HG02981 (cell line): ENCODE data around the gene HOXA11.

Experiments used
- ATAC-seq: cut with Tn5 transposase; IDR thresholded peaks from one replicate; pipeline ENCODE4 v1.9.1; 2021; ENCODE audit warnings: mild to moderate bottlenecking, moderate library complexity; ENCODE audit not compliant: unreplicated experiment

The HOXA11 gene

DNA sequence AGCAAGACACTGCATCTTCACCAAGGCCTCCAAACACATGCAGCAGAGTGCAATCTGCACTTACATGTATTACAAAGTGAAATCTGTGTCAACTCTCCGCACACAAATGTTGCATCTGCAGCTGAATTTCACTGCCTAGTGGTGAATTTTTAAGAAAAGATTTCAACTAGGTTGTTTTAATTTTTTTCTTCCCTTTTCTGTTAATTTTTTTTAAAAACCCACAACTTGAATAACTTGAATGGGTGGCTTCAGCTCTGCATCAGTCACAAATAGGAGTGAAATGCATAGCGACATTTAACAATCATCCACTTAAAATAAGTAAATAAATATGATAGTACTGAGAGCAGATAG is 8.9 kb upstream of the HOXA11 start:
- ATAC-seq, result no peak

DNA sequence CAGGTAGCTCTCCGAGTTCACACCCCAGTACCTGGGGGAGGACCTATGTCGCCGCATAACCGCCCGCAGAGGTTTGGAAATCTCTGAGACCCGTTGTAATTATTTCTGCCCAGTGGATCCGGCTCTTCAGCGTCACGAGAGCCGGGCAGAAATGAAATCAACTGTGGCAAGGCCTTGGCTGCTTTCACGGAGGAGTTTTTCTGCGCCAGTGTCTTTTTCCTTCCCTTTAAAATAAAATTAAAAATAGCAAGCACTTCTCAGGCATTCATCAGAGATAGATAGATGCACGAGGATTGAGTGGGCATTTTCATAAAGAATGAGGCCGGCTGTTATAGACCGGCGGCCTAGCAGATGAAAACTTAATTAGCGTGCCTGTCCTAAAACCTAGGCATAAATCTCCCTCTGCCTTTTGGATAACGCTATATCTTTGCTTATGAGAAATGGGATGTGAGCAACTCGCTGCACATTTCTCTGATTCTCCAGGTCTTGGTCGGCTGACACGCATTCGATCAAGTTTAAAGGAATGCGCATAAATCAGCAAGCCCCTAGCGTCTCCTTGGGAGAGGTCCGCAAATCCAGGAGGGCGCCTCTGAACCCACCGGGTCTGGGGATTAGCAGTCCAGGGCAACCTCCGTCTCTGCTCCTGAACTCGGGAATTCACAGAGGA is 8.4 kb upstream of the HOXA11 start:
- ATAC-seq, result no peak

DNA sequence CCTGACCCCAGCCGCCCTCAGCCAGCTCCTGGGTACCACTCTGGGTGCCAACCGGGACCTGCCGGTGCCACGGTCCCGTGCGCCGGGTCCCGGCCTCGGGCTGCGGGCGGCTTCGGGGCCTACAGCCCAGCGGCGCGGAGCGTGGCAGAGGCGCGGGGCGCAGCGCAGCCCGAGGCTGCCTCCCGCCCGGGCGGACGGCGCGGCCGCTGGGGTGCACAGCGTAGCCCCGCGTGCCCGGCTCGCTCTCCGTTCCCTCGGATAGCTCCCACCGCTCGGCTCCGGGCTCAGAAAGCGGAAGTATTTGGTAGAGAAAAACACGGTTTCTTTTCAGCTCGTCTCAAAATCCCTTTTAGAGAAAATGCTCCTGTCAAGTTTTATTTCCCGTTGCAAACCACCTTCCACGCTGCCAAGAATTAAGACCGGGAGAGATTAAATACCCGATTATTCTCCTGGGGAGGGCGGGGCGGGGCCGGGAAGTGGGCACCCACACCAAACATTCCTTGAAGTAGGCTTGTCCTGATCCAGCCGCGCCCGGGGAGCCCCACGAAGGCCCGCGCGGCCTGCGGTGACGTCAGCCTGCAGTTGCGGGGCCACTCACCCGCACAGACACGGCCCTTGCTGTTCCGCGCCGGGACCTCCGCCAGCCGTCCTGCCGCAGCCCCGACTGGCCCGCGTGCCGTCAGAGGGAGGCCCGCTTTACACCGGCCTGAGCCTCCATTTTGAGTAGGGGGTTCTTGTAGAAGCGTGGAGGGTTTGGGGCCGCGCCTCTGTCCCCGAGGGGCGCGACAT is 7.7 kb upstream of the HOXA11 start:
- no peak for ATAC-seq

DNA sequence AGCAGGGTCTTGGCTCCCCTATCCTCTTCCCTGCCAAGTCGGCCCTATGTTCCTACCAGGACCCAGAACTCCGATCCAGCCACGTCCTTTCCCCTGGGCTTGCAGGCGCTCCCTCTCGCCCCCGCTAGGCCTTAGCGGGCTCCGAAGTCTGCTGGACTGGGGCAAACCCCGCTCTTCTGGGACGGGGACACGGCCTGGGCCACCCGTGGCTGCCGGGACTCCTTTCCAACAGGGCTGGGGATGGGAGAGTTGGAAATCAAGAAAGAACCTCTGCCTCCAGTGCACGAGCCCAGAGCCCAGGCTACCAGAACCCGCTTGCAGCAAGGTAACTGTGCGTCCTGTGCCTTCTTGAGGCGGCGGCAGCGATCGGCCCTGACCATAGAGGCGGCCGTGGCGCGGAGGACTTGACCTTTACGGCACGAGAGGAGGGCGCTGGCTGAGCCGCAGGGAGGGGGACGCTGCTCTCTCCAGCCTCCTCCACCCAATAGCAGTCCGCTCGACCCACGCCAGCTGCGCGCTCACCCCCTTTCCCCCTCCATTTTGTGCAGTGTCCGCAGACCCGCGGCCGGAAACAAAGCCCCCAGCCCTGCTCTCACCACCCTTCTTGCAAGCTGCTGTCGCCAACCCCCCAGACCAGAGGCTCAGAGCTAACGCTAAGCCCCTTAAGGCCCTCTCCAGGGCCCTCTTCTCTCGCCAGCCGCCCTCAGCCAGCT is 7.0 kb upstream of the HOXA11 start:
- ATAC-seq, result no peak

DNA sequence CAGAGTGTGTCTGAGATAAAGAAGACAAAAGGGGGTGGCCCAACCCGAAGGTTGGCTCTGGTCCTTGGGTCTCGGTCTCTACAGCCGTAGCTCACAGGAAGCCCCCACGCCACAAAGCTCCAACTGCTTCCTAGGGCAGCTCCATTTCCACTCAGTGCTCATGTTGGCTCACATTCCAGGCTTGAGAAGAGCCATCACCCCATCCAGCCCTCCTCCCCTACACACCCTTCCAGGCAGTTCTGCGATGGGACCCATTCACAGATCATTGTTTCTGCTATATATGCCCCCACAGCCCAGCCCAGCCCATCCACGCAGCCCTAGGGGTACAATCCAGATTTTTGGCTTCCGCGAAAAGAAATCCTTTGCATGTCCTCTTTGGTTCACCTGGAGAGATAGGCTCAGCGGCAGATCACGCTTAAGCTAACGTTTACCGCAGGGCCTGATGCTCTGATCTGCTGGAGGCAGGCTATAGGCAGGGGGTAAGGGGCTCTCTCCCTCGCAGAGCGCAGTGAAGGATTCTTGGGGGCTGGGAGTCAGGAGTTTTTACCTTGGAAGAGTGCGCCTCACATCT is 6.2 kb upstream of the HOXA11 start:
- ATAC-seq, result no peak

DNA sequence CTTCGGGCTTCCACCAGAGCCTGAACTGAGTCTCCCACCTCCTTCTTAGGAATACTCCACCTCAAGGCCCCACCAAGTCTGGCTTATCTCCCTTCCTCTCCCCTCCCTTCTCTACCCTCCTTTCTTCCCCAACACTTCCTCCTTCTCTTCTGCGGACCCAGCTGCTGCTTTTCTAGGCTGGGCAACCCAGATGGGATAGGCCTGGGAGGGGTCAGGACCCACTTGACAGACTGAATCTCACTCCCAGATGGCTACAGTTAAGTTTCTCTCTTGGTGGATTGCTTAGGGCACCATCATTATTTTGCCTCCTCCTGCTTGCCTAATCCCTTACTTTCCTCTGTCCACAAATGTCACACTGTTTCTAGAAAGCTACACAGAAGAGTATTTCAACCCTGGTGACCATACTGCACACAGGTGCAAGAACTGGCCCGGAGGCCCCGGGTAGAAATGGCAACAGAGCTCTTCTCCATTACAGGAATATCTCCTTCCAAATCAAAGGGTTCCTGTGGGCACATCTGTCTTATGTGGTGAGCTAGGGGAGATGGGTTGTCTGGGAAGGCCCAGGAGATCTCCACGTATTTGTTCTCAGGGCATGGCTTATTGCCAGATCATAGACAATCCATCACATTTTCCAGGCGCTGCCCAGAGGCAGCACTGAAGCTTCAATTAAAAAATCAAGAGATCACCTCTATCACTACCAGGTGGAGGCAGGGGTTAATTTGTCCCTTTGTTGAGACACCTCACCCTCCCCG is 5.1 kb upstream of the HOXA11 start:
- ATAC-seq, result no peak

DNA sequence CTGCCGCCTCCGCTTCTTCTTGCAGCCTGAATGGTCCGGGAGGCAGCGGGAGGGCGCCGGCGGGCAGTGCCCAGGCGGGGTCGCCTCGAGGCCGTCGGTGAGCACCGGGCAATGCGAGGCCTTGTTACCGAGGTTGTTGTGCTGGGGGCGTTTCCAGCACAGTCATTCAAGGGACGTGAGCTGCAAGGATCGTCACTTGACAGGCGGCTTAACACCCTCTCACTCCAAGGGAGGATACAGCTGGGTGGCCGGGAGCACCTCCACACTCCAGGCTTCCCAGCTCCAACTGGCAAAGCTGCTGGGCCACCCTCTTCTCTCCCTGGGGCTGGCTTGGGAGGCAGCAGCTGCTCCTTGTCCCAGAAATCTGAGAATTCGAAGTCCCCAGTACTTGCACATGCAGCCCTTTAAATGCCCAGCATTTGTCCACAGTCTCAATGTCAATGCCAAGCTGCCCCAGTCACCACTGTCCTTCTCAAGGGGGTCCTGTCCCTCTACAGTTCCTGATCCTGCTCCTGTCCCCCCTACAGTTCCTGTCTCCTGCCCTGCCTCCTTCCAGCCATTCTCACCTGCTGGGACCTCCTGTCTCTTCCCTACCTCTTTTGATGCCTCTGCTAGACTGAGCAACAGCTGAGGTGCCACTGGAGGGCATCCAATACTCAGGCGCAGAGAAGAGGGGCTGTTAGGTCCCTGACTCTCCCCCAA is 4.4 kb upstream of the HOXA11 start:
- ATAC-seq, result no peak

DNA sequence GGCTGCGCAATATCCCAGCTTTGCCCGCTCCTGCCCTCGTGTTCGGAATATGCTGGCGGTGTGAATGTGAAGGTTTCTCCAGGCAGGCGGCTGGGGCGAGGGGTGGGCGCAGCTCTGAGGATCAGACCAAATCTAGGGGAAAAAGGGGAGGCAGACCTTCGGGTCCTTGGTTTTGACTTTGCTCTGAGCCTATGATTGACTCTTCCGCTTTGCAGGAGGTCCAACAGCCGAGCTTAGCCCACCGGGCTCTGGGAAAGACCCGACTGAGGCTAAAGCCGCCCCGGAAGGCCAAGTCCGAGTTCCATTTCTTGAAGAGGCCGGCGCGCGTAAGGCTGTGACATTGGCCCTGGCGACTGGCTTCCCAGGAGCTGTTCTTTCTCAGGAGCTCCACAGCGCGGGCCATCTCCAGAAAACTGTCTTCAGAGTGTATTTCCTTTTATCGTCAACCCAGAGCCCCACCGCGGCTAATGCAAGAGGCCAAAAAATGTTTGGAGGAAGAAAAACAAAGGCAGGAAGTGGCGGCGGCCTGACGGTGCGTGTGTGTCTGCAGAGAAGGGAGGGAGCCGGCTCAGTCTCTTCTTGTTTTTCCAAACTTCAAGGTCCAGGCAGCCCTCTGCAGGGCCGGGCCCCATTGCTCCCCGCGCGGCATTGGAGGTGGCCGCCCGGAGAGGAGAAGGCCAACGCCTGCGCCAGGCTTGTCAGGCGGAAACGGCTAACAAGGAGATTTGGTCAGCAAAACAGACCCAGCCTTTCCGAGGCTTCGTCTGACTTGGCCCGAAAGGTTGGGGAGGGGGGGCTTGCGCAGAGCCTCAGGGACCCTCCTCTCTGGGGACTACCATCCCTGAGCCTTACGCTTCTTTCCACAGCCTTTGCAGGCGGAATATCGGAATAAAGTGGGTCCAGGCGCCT is 3.6 kb upstream of the HOXA11 start:
- ATAC-seq, result no peak

DNA sequence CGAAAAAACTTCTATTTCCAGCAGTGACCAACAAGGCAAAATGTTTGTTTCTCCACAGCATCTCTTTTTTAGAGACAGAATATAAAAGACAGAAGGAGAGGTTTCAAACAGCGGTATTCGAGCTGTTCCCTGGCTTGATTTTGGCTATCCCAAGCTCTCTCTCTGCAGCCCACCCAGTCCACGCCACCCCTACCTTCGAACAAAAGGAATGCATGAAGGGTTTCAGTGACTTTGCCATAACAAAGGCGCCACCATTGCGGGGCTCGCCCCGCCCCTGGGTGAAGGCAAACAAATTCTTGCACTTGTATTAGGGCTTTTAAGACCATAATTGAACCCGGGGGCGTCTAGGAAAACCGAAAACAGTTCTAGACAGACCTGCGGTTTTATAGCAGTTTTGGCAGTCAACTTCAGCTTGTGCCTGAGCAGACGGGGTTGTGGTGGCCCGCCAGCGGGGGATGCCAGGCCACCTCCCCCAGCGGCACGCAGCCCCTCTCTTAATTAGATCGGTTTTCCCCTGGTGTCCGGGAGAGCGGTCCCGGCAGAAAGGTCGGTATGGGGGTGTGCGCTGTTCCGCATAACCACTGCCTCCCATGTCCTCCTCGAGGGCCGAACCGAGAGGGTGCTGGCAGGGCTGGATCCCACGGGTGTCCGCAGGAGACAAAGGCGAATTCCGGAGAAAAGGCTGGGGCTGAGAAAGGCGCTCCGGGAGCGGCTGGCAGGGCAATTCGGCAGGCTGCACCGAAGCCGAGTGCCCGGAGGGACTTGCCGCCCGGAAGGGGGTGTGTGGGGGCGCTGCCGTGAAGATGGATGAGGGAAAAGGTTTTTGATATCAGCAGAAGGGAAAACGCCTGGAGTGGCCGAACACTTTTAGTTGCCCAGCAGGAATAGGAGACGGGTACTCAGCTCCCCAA is 2.7 kb upstream of the HOXA11 start:
- no peak for ATAC-seq

DNA sequence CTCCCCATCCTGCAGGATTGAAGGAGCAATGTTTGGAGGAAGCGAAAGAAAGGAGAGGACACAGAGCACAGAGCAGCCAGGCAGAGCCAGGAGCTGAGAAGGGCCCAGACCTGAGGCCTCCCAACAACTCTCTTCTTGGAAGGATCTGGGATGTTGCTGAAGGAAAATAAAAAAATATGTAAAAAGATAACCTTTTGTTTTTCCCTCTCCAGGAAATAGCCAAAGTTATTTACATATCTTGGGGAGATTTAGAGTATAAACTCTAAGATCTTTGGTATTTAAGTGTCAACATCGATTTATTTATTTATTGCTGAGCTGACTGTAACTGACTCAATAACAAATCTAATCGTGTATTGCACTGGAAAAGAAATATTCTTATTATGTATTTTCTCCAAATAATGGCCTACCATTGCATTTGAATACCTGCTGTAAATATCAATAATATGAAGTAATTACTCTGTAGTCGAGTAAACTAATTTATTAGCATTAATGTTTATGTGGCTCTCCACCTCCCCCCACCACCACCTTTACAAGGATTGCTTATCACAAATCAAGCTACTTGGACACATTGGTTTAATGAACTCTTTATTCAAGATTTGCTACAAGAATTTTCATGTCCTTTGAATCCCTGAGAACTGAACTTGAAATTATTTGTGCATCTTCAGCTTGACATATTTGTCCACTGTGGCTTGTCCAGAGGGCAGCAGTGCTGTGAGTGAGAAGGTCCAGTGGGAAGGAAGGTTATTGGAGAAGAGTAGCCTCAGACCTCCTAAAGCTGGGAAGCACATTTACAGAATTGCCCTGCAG is 1.8 kb upstream of the HOXA11 start:
- no peak for ATAC-seq

DNA sequence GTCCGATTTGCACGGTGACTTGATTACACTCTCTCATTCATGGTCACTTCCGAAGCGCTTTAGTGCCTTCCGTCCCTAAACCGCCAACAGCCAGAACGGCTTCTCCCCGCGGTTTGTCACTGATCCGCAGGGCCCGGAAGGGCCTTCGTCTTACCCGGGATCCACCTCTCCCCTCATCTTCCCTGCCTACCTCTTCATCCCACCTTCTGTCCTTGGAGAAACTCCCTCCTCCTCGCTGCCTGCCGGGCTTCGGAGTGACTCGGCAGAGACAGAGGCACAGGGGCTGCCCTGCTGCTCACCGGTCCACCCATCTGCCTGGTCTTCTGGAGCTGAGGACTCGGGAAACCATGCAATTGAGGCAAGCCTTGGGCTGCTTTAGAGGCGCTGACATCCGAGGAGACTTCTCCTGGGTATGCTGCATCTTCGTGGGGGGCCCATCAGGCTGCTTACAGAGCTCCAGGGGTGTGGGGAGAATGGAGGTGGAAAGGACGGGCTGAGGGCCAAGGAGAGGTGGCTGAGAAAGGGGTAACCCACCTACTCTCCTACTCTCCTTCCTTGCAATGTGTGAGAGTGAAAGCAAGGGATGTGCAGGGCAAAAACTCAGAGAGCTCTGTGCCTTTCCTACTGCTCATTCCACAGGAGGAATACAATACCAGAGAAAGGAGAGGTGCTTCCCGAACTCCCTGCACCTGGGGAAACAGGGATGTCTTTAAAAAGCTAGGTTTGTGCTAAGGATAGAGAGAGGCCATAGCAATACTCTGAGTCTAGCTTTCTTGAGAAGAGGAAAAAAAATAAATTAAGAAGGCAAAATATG is 1.0 kb upstream of the HOXA11 start:
- no peak for ATAC-seq

DNA sequence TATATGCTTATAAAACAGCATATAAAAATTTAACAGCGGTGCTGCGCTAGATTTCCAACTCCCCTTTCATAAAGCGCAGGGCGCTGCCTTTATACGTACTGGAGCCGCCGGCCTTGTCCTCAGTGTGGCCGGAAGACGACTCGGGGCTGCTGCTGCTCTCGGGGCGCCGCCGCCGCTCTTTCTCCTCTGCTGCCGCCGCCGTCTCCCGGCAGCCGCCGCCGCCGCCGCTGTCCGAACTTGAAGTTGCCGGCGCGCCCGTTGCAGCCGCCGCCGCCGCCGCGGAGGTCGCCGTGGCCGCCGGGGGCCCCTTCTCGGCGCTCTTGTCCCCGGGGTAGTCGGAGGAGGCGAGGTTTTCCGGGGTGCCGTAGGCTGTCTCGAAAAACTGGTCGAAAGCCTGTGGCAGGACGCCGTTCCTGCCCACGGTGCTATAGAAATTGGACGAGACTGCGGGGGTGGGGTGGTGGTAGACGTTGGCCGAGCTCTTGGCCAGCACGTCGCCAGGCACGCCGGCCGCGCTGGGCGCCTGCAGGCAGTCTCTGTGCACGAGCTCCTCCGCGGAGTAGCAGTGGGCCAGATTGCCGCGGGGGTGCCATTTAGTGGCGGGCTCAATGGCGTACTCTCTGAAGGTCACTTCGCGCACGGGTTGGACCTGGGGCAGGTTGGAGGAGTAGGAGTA is 557 bp downstream of the HOXA11 start:
- no peak for ATAC-seq

DNA sequence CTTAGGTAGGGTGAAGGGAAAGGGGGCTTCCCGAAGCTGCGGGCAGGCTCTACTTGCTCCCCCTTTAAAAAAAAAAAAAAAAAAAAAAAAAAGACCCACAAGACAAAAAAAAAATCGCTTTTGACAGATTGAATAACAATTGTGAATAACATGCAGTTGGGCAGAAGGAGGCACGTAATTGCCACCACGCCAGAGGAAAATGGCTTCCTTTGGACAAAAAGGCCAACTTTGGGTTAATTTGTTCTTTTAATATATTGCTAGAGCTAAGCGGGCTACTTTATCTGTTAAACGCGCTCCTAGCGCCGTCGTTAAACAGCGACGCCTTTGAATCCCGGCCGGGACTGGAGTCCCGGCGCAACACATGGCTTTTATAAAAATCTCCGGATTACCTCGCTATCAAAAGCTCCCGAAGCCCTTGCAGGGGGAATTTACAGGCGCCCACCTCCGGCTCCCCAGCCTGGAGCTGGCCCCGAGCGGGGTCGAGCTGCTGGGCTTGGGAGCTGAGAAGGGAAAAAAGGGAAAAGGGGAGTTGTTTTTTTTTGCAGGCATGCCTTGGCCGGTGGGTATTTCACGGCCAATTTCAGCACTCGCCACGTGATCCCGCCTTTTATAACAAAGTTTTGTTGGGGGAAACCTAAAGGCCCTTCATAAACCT is 1.2 kb downstream of the HOXA11 start:
- ATAC-seq, result no peak

DNA sequence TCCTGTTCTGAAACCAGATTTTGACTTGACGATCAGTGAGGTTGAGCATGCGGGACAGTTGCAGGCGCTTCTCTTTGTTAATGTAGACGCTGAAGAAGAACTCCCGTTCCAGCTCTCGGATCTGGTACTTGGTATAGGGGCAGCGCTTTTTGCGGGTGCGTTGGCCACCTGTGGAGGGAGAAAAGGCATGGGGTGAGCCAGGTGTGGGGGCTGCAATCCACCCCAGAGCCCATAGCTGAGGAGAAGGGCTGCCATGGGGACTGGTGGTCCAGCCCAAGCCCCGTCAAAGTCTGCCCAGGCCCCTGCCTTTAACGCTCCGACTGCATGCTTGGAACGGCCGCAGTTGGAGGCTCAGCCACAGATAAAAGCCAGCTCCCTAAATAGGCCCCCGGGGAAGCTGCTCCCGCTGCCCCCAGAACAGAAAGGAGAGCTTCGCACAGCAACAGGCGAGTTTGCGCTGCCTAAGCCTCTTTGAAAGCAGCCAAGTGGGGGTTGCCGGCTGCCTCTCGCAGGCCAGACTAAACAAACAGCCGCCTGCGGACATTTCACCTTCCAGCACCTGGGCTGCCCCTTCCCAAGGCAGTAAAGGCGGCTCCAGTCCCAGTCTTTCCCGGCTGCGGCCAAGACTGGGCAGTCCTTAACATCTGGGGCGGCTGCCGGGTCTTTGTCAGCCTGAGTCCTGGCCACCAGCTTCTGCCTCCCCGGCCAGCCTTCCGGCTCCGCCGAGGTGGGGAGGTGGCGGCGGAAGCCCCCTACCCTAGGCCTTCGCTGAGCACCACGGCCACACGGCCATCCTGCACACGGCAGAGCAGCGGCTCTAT is 2.0 kb downstream of the HOXA11 start:
- ATAC-seq, result no peak
